ENCODE measurements around the gene ITGB1BP2. TPM values are rescaled to one million over a fixed set of nuclear protein-coding genes. Genes with fewer than 3 reads are reported as not detected.
"Not testable (repeated sequence)": the region's sequence is repeated elsewhere in the genome, so short reads cannot be mapped to it uniquely, and the experiment has no call there.

ITGB1BP2 gene
- total and polyA plus RNA-seq, 9 donors = 89.9 to 152 (median 127) TPM

- not testable (repeated sequence) for H3K4me1 ChIP-seq (ENCODE audit: control insufficient read depth, insufficient read depth, low read length); H3K27me3 ChIP-seq (ENCODE audit: control insufficient read depth, insufficient read depth, low read length); H3K36me3 ChIP-seq (ENCODE audit: control insufficient read depth, insufficient read depth, low read length); DNase-seq; H3K4me3 ChIP-seq (ENCODE audit: low read length); H3K9me3 ChIP-seq (replicated peaks; ENCODE audit: control insufficient read depth, low read depth, low read length); H3K27ac ChIP-seq (ENCODE audit: low read length)
- WGBS (ENCODE audit: insufficient coverage) = no CpG with 5 or more reads among the region's 5 CpGs
Measured at GRCh38 chrX:71349151-71349665, 47.7 kb downstream of the ITGB1BP2 start.

- H3K9me3 ChIP-seq (replicated peaks; ENCODE audit: control insufficient read depth, low read depth, low read length); H3K27me3 ChIP-seq (ENCODE audit: control insufficient read depth, insufficient read depth, low read length); DNase-seq; H3K4me1 ChIP-seq (ENCODE audit: control insufficient read depth, insufficient read depth, low read length); H3K36me3 ChIP-seq (ENCODE audit: control insufficient read depth, insufficient read depth, low read length); H3K4me3 ChIP-seq (ENCODE audit: low read length); H3K27ac ChIP-seq (ENCODE audit: low read length): not testable (repeated sequence)
- no CpG with 5 or more reads among the region's 6 CpGs for WGBS (ENCODE audit: insufficient coverage)
Measured at GRCh38 chrX:71349867-71350266, 48.3 kb downstream of the ITGB1BP2 start.

GRCh38 chrX:71352439-71352838, 50.9 kb downstream of the ITGB1BP2 start:
- not testable (repeated sequence) for H3K27ac ChIP-seq (ENCODE audit: low read length); H3K9me3 ChIP-seq (replicated peaks; ENCODE audit: control insufficient read depth, low read depth, low read length); H3K27me3 ChIP-seq (ENCODE audit: control insufficient read depth, insufficient read depth, low read length); H3K4me3 ChIP-seq (ENCODE audit: low read length); H3K4me1 ChIP-seq (ENCODE audit: control insufficient read depth, insufficient read depth, low read length); H3K36me3 ChIP-seq (ENCODE audit: control insufficient read depth, insufficient read depth, low read length); DNase-seq
- no CpG with 5 or more reads among the region's 5 CpGs for WGBS (ENCODE audit: insufficient coverage)

Other genes starting within 250 kb of the ITGB1BP2 start
- gene SNX12, start 233.4 kb upstream of the ITGB1BP2 start, total RNA-seq = 43.3 TPM
- gene SNX12, start 233.4 kb upstream of the ITGB1BP2 start, polyA plus RNA-seq (ENCODE audit: insufficient read depth in 1 of 8, insufficient read length in 8 of 8, low replicate concordance in 1 of 8) = 10 to 100 TPM; 43.7 to 60.8 (median 51.8) TPM
- 18.8 TPM for gene FOXO4, start 205.9 kb upstream of the ITGB1BP2 start, total RNA-seq
- gene FOXO4, start 205.9 kb upstream of the ITGB1BP2 start, polyA plus RNA-seq (ENCODE audit: insufficient read depth in 1 of 8, insufficient read length in 8 of 8, low replicate concordance in 1 of 8) = 10 to 100 TPM; 26.1 to 36.8 (median 33.3) TPM
- gene CXorf65, start 195.0 kb upstream of the ITGB1BP2 start, total RNA-seq = 1.4 TPM
- 1 to 10 TPM in 1 of 8 donors, under 1 TPM in 5, not detected in 2; 0.63 to 1.1 (median 0.76) TPM for gene CXorf65, start 195.0 kb upstream of the ITGB1BP2 start, polyA plus RNA-seq (ENCODE audit: insufficient read depth in 1 of 8, insufficient read length in 8 of 8, low replicate concordance in 1 of 8)
- gene IL2RG, start 190.2 kb upstream of the ITGB1BP2 start, total RNA-seq = 0.98 TPM
- gene IL2RG, start 190.2 kb upstream of the ITGB1BP2 start, polyA plus RNA-seq (ENCODE audit: insufficient read depth in 1 of 8, insufficient read length in 8 of 8, low replicate concordance in 1 of 8) = 1 to 10 TPM; 1.3 to 7.2 (median 2.2) TPM
- 22.5 TPM for gene MED12, start 183.2 kb upstream of the ITGB1BP2 start, total RNA-seq
- gene MED12, start 183.2 kb upstream of the ITGB1BP2 start, polyA plus RNA-seq (ENCODE audit: insufficient read depth in 1 of 8, insufficient read length in 8 of 8, low replicate concordance in 1 of 8) = 10 to 100 TPM; 33.4 to 52.0 (median 45.6) TPM
- 1.9 TPM for gene NLGN3, start 156.9 kb upstream of the ITGB1BP2 start, total RNA-seq
- 1 to 10 TPM; 2.2 to 7.8 (median 3.8) TPM for gene NLGN3, start 156.9 kb upstream of the ITGB1BP2 start, polyA plus RNA-seq (ENCODE audit: insufficient read depth in 1 of 8, insufficient read length in 8 of 8, low replicate concordance in 1 of 8)
- 0.04 TPM for gene GJB1, start 78.5 kb upstream of the ITGB1BP2 start, total RNA-seq
- gene GJB1, start 78.5 kb upstream of the ITGB1BP2 start, polyA plus RNA-seq (ENCODE audit: insufficient read depth in 1 of 8, insufficient read length in 8 of 8, low replicate concordance in 1 of 8) = 1 to 10 TPM in 1 of 8 donors, under 1 TPM in 4, not detected in 3; 0.06 to 2.2 (median 0.36) TPM
- gene ZMYM3, start 47.6 kb upstream of the ITGB1BP2 start, total RNA-seq = 11.6 TPM
- 10 to 100 TPM; 17.5 to 25.7 (median 21.3) TPM for gene ZMYM3, start 47.6 kb upstream of the ITGB1BP2 start, polyA plus RNA-seq (ENCODE audit: insufficient read depth in 1 of 8, insufficient read length in 8 of 8, low replicate concordance in 1 of 8)
- gene NONO, start 18.1 kb upstream of the ITGB1BP2 start, total RNA-seq = 285 TPM
- 100 to 1,000 TPM; 289 to 402 (median 376) TPM for gene NONO, start 18.1 kb upstream of the ITGB1BP2 start, polyA plus RNA-seq (ENCODE audit: insufficient read depth in 1 of 8, insufficient read length in 8 of 8, low replicate concordance in 1 of 8)
- gene TAF1, start 64.6 kb downstream of the ITGB1BP2 start, total RNA-seq = 27.0 TPM
- gene TAF1, start 64.6 kb downstream of the ITGB1BP2 start, polyA plus RNA-seq (ENCODE audit: insufficient read depth in 1 of 8, insufficient read length in 8 of 8, low replicate concordance in 1 of 8) = 10 to 100 TPM; 19.1 to 32.9 (median 27.6) TPM
- gene OGT, start 231.4 kb downstream of the ITGB1BP2 start, total RNA-seq = 108 TPM
- gene OGT, start 231.4 kb downstream of the ITGB1BP2 start, polyA plus RNA-seq (ENCODE audit: insufficient read depth in 1 of 8, insufficient read length in 8 of 8, low replicate concordance in 1 of 8) = 100 to 1,000 TPM in 5 of 8 donors, 10 to 100 TPM in 3; 74.7 to 186 (median 102) TPM